H9 (cell line): Measurements from ENCODE around the gene KCNIP4. TPM values are rescaled to one million over a fixed set of nuclear protein-coding genes. Genes with fewer than 3 reads are reported as not detected.

ENCODE experiments used
- DNase-seq: peaks from one replicate; pipeline ENCODE4 v3.0.0-alpha.2; 2017
- H2AFZ ChIP-seq: one replicate; pipeline ENCODE4 v1.6.1; 2013; ENCODE audit warnings: mild to moderate bottlenecking, low read length, control low read depth, moderate library complexity
- H2AK5ac ChIP-seq: 2 replicates; pipeline ENCODE4 v1.6.1; 2013; ENCODE audit warnings: low read length, control low read depth, mixed read lengths; ENCODE audit not compliant: insufficient read length
- H2BK120ac ChIP-seq: one replicate; pipeline ENCODE4 v1.6.1; 2013; ENCODE audit warnings: low read depth, mild to moderate bottlenecking, low read length, control low read depth, inconsistent platforms; ENCODE audit not compliant: poor library complexity, severe bottlenecking
- H2BK12ac ChIP-seq: 2 replicates; pipeline ENCODE4 v1.6.1; 2013; ENCODE audit warnings: low read length, control low read depth, mixed read lengths, low read depth; ENCODE audit not compliant: insufficient read length
- H2BK15ac ChIP-seq: 2 replicates; pipeline ENCODE4 v1.6.1; 2013; ENCODE audit warnings: low read depth, low read length, control low read depth
- H2BK20ac ChIP-seq: one replicate; pipeline ENCODE4 v1.6.1; 2013; ENCODE audit warnings: low read depth, mild to moderate bottlenecking, low read length, control low read depth, inconsistent platforms; ENCODE audit not compliant: poor library complexity, severe bottlenecking
- H2BK5ac ChIP-seq: 2 replicates; pipeline ENCODE4 v1.6.1; 2013; ENCODE audit warnings: low read length, control low read depth, mixed read lengths; ENCODE audit not compliant: insufficient read length
- H3K14ac ChIP-seq: 2 replicates; pipeline ENCODE4 v1.6.1; 2013; ENCODE audit warnings: low read length, control low read depth; ENCODE audit not compliant: insufficient read depth
- H3K18ac ChIP-seq: 2 replicates; pipeline ENCODE4 v1.6.1; 2013; ENCODE audit warnings: low read depth, mild to moderate bottlenecking, mixed read lengths, low read length, control low read depth; ENCODE audit not compliant: insufficient read length
- H3K23ac ChIP-seq: 2 replicates; pipeline ENCODE4 v1.6.1; 2013; ENCODE audit warnings: low read length, control low read depth, mixed read lengths, low read depth; ENCODE audit not compliant: insufficient read length
- H3K23me2 ChIP-seq: 2 replicates; pipeline ENCODE4 v1.6.1; 2013; ENCODE audit warnings: low read depth, mild to moderate bottlenecking, mixed read lengths, low read length, control low read depth; ENCODE audit not compliant: insufficient read length, poor library complexity, severe bottlenecking
- H3K27ac ChIP-seq: 2 replicates; pipeline ENCODE4 v1.5.1; 2013; ENCODE audit warnings: low read length, control low read depth, mixed read lengths, low read depth; ENCODE audit not compliant: insufficient read length
- H3K27me3 ChIP-seq: 2 replicates; pipeline ENCODE4 v1.6.1; 2013; ENCODE audit warnings: low read length, control low read depth, inconsistent platforms; ENCODE audit not compliant: insufficient read depth
- H3K4ac ChIP-seq: 2 replicates; pipeline ENCODE4 v1.6.1; 2013; ENCODE audit warnings: low read depth, mild to moderate bottlenecking, control low read depth, inconsistent platforms, low read length, moderate library complexity
- H3K4me1 ChIP-seq: 2 replicates; pipeline ENCODE4 v1.6.1; 2013; ENCODE audit warnings: low read length, control low read depth, inconsistent platforms; ENCODE audit not compliant: insufficient read depth
- H3K4me2 ChIP-seq: 2 replicates; pipeline ENCODE4 v1.6.1; 2013; ENCODE audit warnings: low read length, control low read depth, mixed read lengths; ENCODE audit not compliant: insufficient read length, insufficient read depth
- H3K56ac ChIP-seq: 2 replicates; pipeline ENCODE4 v1.6.1; 2013; ENCODE audit warnings: low read depth, mild to moderate bottlenecking, mixed read lengths, low read length, control low read depth; ENCODE audit not compliant: insufficient read length
- H3K79me1 ChIP-seq: 2 replicates; pipeline ENCODE4 v1.6.1; 2013; ENCODE audit warnings: low read depth, mild to moderate bottlenecking, moderate library complexity, low read length, control low read depth, inconsistent platforms; ENCODE audit not compliant: insufficient read depth, poor library complexity, severe bottlenecking
- H3K79me2 ChIP-seq: 2 replicates; pipeline ENCODE4 v1.6.1; 2013; ENCODE audit warnings: low read length, control low read depth, inconsistent platforms; ENCODE audit not compliant: insufficient read depth
- H3K9ac ChIP-seq: 2 replicates; pipeline ENCODE4 v1.6.1; 2013; ENCODE audit warnings: low read length, control low read depth, mixed read lengths; ENCODE audit not compliant: insufficient read length; ENCODE audit errors: extremely low read depth
- H3K9me3 ChIP-seq: one replicate; pipeline ENCODE4 v1.6.1; 2013; ENCODE audit warnings: low read depth, low read length, inconsistent platforms; ENCODE audit not compliant: control insufficient read depth
- H3T11ph ChIP-seq: one replicate; pipeline ENCODE4 v1.6.1; 2013; ENCODE audit warnings: mild to moderate bottlenecking, low read length, control low read depth, inconsistent platforms
- H4K20me1 ChIP-seq: one replicate; pipeline ENCODE4 v1.6.1; 2013; ENCODE audit not compliant: control insufficient read depth, insufficient read length, insufficient read depth
- H4K5ac ChIP-seq: 2 replicates; pipeline ENCODE4 v1.6.1; 2013; ENCODE audit warnings: low read depth, mild to moderate bottlenecking, mixed read lengths, low read length, control low read depth; ENCODE audit not compliant: insufficient read length
- H4K8ac ChIP-seq: replicated peaks from 2 replicates; pipeline ENCODE4 v1.6.1; 2013; ENCODE audit warnings: low read length, control low read depth, mixed read lengths, low read depth; ENCODE audit not compliant: insufficient read length
- H4K91ac ChIP-seq: 2 replicates; pipeline ENCODE4 v1.6.1; 2013; ENCODE audit warnings: low read depth, mild to moderate bottlenecking, moderate library complexity, mixed read lengths, low read length, control low read depth; ENCODE audit not compliant: insufficient read length
- H3K27ac Mint-ChIP-seq, 3 experiments: 2 replicates in 2 of 3; 3 replicates in 1 of 3; pipeline ENCODE4 v1.8.0; 2020 to 2021; ENCODE audit warnings: mixed read lengths in 3 of 3, mild to moderate bottlenecking in 1 of 3, moderate library complexity in 1 of 3
- H3K27me3 Mint-ChIP-seq: 2 replicates; pipeline ENCODE4 v1.8.0; 2021; ENCODE audit warnings: low read depth, mild to moderate bottlenecking, moderate library complexity, mixed read lengths
- H3K36me3 Mint-ChIP-seq, 3 experiments: 2 replicates in 2 of 3; 3 replicates in 1 of 3; pipeline ENCODE4 v1.8.0; 2020 to 2021; ENCODE audit warnings: low read depth in 3 of 3, mixed read lengths in 3 of 3; ENCODE audit not compliant: insufficient read depth in 1 of 3
- H3K4me1 Mint-ChIP-seq, 2 experiments: 2 replicates each; pipeline ENCODE4 v1.8.0; 2020; ENCODE audit warnings: mixed read lengths in 2 of 2
- H3K4me3 Mint-ChIP-seq, 2 experiments: 2 replicates in 1 of 2; 3 replicates in 1 of 2; pipeline ENCODE4 v1.8.0; 2020 to 2021; ENCODE audit warnings: mild to moderate bottlenecking in 2 of 2, mixed read lengths in 2 of 2, moderate library complexity in 1 of 2
- H3K9me3 Mint-ChIP-seq, 2 experiments: 2 replicates in 1 of 2; 3 replicates in 1 of 2; pipeline ENCODE4 v1.8.0; 2020; ENCODE audit warnings: mild to moderate bottlenecking in 2 of 2, mixed read lengths in 2 of 2, moderate library complexity in 1 of 2
- WGBS: extraction: QIAGEN DNeasy Blood & Tissue Kit; methylation state at CpG from one replicate; pipeline ENCODE4 v1.1.7; 2013; ENCODE audit warnings: missing lambda C conversion rate, low lambda C conversion rate, mixed read lengths; ENCODE audit not compliant: insufficient read length; ENCODE audit errors: extremely low coverage; 5-methylcytosine and 5-hydroxymethylcytosine counted together
- total RNA-seq: library from RNA; stranded (reverse); gene quantifications from 2 replicates; pipeline ENCODE4 v1.2.1, GENCODE V29; 2021
- TF ChIP-seq, protein P1 (sequence below): fragments of 200-600 bp; sonication (generic); conservative IDR thresholded peaks from 3 replicates; pipeline ENCODE4 v1.8.0; 2021; ENCODE audit warnings: antibody characterized with exemption, mild to moderate bottlenecking

Gene KCNIP4
- total RNA-seq, 1 experiment from 2014 or later, result not detected

DNA sequence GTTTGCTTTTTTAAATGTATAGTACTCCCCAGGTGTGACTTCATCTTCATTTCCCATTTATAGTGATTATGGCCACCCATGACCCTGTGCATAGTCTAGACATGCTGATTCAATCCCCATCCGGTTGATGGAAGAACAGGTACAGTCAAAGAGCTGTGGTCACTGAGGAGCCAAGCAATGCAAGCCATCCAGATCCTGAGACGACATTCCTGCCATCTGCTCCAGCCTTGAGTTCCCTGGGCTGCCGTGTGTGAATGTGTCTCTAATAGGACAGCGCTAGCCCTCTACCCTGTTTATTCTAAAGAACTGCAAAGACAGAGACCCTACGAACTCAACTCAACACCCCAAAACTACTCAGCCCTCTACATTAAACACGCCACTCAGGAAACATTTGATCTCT lies 1.7 kb downstream of the KCNIP4 start:
- H3K27me3 Mint-ChIP-seq, result peaks cover 66% of the 10 kb centered on the region
- Histone ChIP-seq H2AK5ac (no peak overlapping the region), H4K5ac (no peak overlapping the region), H3K18ac (no peak overlapping the region), H3K56ac (no peak overlapping the region), H2BK5ac (no peak overlapping the region), H3K27me3 (peaks cover 10% of the 10 kb centered on the region; the same call in 1 of the 2 replicates), H3K23ac (no peak overlapping the region), H2BK12ac (no peak overlapping the region), H2BK20ac (no peak overlapping the region), H2AFZ (no peak overlapping the region), H3K79me1 (no peaks in the 10 kb centered on the region), H3K4ac (no peak overlapping the region), H3K27ac (no peak overlapping the region), H4K8ac (no peak overlapping the region), H3K9ac (no peak overlapping the region), H3K14ac (no peak overlapping the region), H3K23me2 (peaks cover 9% of the 10 kb centered on the region), H3K4me1 (no peaks in the 10 kb centered on the region), H2BK120ac (no peak overlapping the region), H3K4me2 (no peak overlapping the region), H3T11ph (no peak overlapping the region), H4K20me1 (peaks cover 4% of the 10 kb centered on the region), H3K79me2 (no peaks in the 10 kb centered on the region), H3K9me3 (no peaks in the 10 kb centered on the region), H2BK15ac (no peak overlapping the region), H4K91ac (no peak overlapping the region)
- H3K4me3 Mint-ChIP-seq, result peak overlapping the region in 1 of 2 experiments; percentile 43; a peak in 1 of 5 replicates
- no peaks in the 10 kb centered on the region for H3K9me3 Mint-ChIP-seq
- peaks cover 8 to 11% of the 10 kb centered on the region in 2 experiments for H3K4me1 Mint-ChIP-seq
- no CpG with 5 or more reads among the region's 6 CpGs for WGBS
- TF ChIP-seq, protein P1, sequence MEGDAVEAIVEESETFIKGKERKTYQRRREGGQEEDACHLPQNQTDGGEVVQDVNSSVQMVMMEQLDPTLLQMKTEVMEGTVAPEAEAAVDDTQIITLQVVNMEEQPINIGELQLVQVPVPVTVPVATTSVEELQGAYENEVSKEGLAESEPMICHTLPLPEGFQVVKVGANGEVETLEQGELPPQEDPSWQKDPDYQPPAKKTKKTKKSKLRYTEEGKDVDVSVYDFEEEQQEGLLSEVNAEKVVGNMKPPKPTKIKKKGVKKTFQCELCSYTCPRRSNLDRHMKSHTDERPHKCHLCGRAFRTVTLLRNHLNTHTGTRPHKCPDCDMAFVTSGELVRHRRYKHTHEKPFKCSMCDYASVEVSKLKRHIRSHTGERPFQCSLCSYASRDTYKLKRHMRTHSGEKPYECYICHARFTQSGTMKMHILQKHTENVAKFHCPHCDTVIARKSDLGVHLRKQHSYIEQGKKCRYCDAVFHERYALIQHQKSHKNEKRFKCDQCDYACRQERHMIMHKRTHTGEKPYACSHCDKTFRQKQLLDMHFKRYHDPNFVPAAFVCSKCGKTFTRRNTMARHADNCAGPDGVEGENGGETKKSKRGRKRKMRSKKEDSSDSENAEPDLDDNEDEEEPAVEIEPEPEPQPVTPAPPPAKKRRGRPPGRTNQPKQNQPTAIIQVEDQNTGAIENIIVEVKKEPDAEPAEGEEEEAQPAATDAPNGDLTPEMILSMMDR, result no peak
- no peaks in the 10 kb centered on the region for H3K36me3 Mint-ChIP-seq
- no peak for DNase-seq
- H3K27ac Mint-ChIP-seq, result no peak overlapping the region
